Lung (tissue), 12 donors: ENCODE data around the gene WTIP. TPM values are rescaled to one million over a fixed set of nuclear protein-coding genes. Genes with fewer than 3 reads are reported as not detected.

Experiments used
- ATAC-seq: fragments of 200-7000 bp; cut with Tn5 transposase; one replicate; pipeline ENCODE4 v1.9.1; 2020; ENCODE audit warnings: moderate number of reproducible peaks; ENCODE audit not compliant: insufficient read depth, low FRiP score
- DNase-seq, 3 donors: peaks; one replicate each; pipeline ENCODE4 v3.0.0-alpha.2; 2013 to 2017
- H3K27ac ChIP-seq, 2 donors: one replicate each; pipeline ENCODE4 v1.5.1; 2013; ENCODE audit warnings: mild to moderate bottlenecking in 2 of 2, moderate library complexity in 2 of 2, control low read depth in 1 of 2, inconsistent platforms in 1 of 2, low read depth in 1 of 2, low read length in 1 of 2
- H3K27me3 ChIP-seq, 3 donors: one replicate each; pipeline ENCODE4 v1.5.1; 2013; ENCODE audit warnings: low read length in 2 of 3; ENCODE audit not compliant: control insufficient read depth in 3 of 3, insufficient read depth in 3 of 3
- H3K36me3 ChIP-seq, 4 donors: one replicate each; pipeline ENCODE4 v1.5.1; 2013; ENCODE audit warnings: low read length in 4 of 4, mild to moderate bottlenecking in 1 of 4, moderate library complexity in 1 of 4; ENCODE audit not compliant: control insufficient read depth in 4 of 4, insufficient read depth in 4 of 4
- H3K4me1 ChIP-seq, 5 donors: one replicate each; pipeline ENCODE4 v1.5.1; 2013; ENCODE audit warnings: low read length in 5 of 5, mild to moderate bottlenecking in 2 of 5, moderate library complexity in 1 of 5; ENCODE audit not compliant: control insufficient read depth in 5 of 5, insufficient read depth in 5 of 5
- H3K4me3 ChIP-seq: one replicate; pipeline ENCODE4 v1.5.1; 2013; ENCODE audit warnings: mild to moderate bottlenecking, control low read depth, moderate library complexity
- H3K9ac ChIP-seq, 2 donors: one replicate each; pipeline ENCODE4 v1.5.1; 2013; ENCODE audit warnings: low read length in 2 of 2, control low read depth in 1 of 2; ENCODE audit not compliant: insufficient read depth in 1 of 2
- H3K9me3 ChIP-seq, 4 donors: one replicate each; pipeline ENCODE4 v1.5.1; 2013; ENCODE audit warnings: low read length in 3 of 4, mild to moderate bottlenecking in 1 of 4, moderate library complexity in 1 of 4; ENCODE audit not compliant: control insufficient read depth in 4 of 4, insufficient read depth in 3 of 4
- WGBS, 2 donors: extraction: QIAGEN DNeasy Blood & Tissue Kit; methylation state at CpG; one replicate each; pipeline ENCODE4 v1.1.7; 2013; 5-methylcytosine and 5-hydroxymethylcytosine counted together
- polyA plus RNA-seq, 2 donors: library from polyadenylated mRNA; stranded (reverse); fragments of 200-250 nt; gene quantifications; one replicate each; pipeline ENCODE4 v1.2.1, GENCODE V29; 2013
- total RNA-seq, 2 donors: library from RNA; depleted of rRNA in 1 of 2; stranded (reverse); fragments of >200 nt in 1 of 2; gene quantifications; one replicate each; pipeline ENCODE4 v1.2.1, GENCODE V29; 2014 to 2021
- TF ChIP-seq, protein P1 (sequence below): IDR thresholded peaks from 2 replicates; pipeline ENCODE4 v1.5.1; 2012; ENCODE audit warnings: mild to moderate bottlenecking; ENCODE audit errors: control extremely low read depth, extremely low read depth
- donor health status: control.
- donor health status: control.
- donor health status: Bipolar disorder and iron deficiency.
- donor health status: healthy.
- donor health status: DM: yes; HTN: yes; CAD: no.

Gene WTIP
- total and polyA plus RNA-seq, 4 donors: 6.4 to 31.9 (median 13.1) TPM

DNA sequence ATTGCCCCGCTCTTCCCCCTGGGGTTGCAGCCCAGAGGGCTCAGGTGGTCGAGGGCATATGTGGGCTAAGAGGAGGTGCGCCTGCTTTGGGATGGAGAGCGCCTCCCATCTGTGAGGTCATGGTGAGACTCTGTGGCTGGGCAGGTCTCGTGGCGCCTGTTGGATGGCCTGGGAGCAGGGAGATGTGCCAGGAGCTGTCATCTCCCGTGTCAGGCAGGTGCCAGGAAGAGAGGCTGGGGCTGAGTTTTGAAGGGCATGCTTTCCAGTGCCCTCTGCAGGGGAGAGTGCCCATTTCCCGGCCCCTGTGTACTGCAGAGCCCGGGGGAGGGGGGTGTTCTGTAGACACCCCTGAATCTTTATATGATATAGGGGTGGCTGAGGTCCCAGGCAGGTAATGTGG is 2.8 kb downstream of the WTIP start:
- no peak overlapping the region for H3K27ac ChIP-seq
- H3K9ac ChIP-seq: no peak overlapping the region
- H3K36me3 ChIP-seq: no peaks in the 10 kb centered on the region
- 85 to 89% methylated on average over 9 of the region's 9 CpGs for WGBS, 2 donors
- no peak for DNase-seq
- H3K4me3 ChIP-seq: no peak overlapping the region
- no peaks in the 10 kb centered on the region for H3K27me3 ChIP-seq
- peaks cover 0 to 14% (median 3%) of the 10 kb centered on the region in 5 donors for H3K4me1 ChIP-seq
- peaks cover 0 to 2% (median 0%) of the 10 kb centered on the region in 4 donors for H3K9me3 ChIP-seq
- no peak for ATAC-seq
- TF ChIP-seq, protein P1, sequence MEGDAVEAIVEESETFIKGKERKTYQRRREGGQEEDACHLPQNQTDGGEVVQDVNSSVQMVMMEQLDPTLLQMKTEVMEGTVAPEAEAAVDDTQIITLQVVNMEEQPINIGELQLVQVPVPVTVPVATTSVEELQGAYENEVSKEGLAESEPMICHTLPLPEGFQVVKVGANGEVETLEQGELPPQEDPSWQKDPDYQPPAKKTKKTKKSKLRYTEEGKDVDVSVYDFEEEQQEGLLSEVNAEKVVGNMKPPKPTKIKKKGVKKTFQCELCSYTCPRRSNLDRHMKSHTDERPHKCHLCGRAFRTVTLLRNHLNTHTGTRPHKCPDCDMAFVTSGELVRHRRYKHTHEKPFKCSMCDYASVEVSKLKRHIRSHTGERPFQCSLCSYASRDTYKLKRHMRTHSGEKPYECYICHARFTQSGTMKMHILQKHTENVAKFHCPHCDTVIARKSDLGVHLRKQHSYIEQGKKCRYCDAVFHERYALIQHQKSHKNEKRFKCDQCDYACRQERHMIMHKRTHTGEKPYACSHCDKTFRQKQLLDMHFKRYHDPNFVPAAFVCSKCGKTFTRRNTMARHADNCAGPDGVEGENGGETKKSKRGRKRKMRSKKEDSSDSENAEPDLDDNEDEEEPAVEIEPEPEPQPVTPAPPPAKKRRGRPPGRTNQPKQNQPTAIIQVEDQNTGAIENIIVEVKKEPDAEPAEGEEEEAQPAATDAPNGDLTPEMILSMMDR: no peak

DNA sequence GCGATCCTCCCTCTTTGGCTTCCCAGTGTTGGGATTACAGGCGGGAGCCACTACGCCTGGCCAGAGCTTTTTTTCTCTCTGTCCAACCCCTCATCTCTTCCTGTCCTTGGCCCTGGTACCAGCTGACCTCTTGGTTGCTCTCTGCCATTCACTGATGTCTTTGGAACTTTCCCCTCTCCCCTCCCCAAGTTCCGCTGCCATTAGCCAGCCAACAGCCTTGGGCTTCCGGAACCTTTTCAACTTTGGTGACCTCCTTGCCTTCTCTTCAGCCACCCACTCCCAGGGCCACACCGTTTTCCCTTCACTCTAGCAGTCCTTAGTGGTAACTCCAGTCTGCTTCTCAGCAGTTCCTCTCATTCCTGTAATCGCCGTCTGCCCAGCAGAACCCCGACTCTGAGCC is 4.3 kb downstream of the WTIP start:
- WGBS, 2 donors: 74 to 84% methylated on average over 9 of the region's 9 CpGs
- Histone ChIP-seq H3K27me3 (no peaks in the 10 kb centered on the region), H3K9me3 (peaks cover 0 to 1% (median 0%) of the 10 kb centered on the region in 4 donors), H3K9ac (no peak overlapping the region), H3K4me3 (no peak overlapping the region), H3K36me3 (peaks cover 0 to 7% (median 4%) of the 10 kb centered on the region in 4 donors), H3K27ac (peak overlapping the region in 1 of 2 donors; percentile 48), H3K4me1 (peaks cover 0 to 14% (median under 1%) of the 10 kb centered on the region in 5 donors)
- DNase-seq (no peak), ATAC-seq (no peak)
- TF ChIP-seq, protein P1: no peak

DNA sequence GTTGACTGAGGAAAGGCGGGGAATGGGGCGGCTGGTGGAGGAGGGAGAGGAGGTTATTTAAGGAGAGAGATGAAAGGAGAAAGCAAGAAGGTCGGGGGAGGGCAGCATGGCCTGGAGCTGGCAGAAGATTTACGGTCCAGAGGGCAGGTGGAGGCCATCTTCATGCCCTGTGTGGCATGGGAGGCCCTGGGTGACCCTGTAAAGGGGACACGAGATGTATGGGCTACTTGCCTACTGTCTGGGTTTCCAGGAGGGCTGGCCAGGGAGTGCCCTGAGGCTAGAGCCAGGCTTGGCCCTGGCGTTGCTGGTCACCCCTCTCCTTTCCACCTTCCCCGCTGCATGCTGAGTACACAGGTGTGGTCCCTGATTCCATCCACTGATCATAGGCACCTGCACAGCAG is 6.1 kb downstream of the WTIP start:
- DNase-seq: no peak
- Histone ChIP-seq H3K4me3 (no peak overlapping the region), H3K27me3 (no peaks in the 10 kb centered on the region), H3K27ac (no peak overlapping the region), H3K36me3 (peaks cover 0 to 7% (median 5%) of the 10 kb centered on the region in 4 donors), H3K9me3 (no peaks in the 10 kb centered on the region), H3K4me1 (peaks cover 0 to 14% (median 0%) of the 10 kb centered on the region in 5 donors), H3K9ac (no peak overlapping the region)
- ATAC-seq: no peak
- TF ChIP-seq, protein P1: no peak
- WGBS, 2 donors: 83 to 93% methylated on average over 7 of the region's 7 CpGs

DNA sequence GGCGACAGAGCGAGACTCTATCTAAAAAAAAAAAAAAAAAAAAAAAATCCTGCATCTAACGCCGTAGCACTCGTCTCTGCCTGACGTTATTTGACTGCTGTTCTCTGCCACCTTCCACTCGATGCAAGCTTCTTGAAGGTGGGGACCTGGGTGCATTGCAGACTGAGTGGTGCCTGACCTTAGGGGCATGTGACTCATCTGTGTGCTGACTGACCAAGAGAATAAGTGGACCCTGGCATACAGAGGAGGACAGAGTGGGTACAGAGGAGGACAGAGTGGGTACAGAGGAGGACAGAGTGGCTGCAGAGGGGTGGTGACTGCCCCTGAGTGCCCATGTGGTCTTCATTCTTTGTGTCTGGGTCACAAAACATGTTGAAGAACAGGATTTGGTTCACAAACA is 7.6 kb downstream of the WTIP start:
- Histone ChIP-seq H3K27ac (peak overlapping the region in 1 of 2 donors; percentile 4), H3K4me3 (no peak overlapping the region), H3K9ac (no peak overlapping the region), H3K4me1 (peaks cover 0 to 9% (median 0%) of the 10 kb centered on the region in 5 donors), H3K36me3 (peaks cover 0 to 18% (median 17%) of the 10 kb centered on the region in 4 donors), H3K27me3 (no peaks in the 10 kb centered on the region), H3K9me3 (no peaks in the 10 kb centered on the region)
- DNase-seq (no peak), ATAC-seq (peak; percentile 62)
- WGBS, 2 donors: 68 to 75% methylated on average over 5 to 7 of the region's 7 CpGs
- TF ChIP-seq, protein P1: no peak
